ENCODE data around the gene NTHL1. TPM values are rescaled to one million over a fixed set of nuclear protein-coding genes. Genes with fewer than 3 reads are reported as not detected.

The NTHL1 gene
- polyA plus RNA-seq, 3 donors: 9.2 to 22.4 (median 9.6) TPM

GRCh38 chr16:2042171-2042985, 5.3 kb downstream of the NTHL1 start:
- H3K9me3 ChIP-seq (replicated peaks in 1 of 2; ENCODE audit: control insufficient read depth in 1 of 2, insufficient read depth in 1 of 2, low read length in 2 of 2): no peaks in the 10 kb centered on the region
- H3K9me3 Mint-ChIP-seq: no peaks in the 10 kb centered on the region
- H3K27me3 ChIP-seq (ENCODE audit: control insufficient read depth in 2 of 2, insufficient read depth in 2 of 2, low read length in 2 of 2): no peaks in the 10 kb centered on the region
- intact Hi-C loops (cut with micrococcal nuclease): no loop called here
- peaks cover 3 to 4% of the 10 kb centered on the region in 2 donors for H3K36me3 Mint-ChIP-seq
- H3K27ac Mint-ChIP-seq: no peak overlapping the region
- no peaks in the 10 kb centered on the region for H4K20me1 ChIP-seq (ENCODE audit: insufficient read depth, low read length)
- peaks cover 18 to 23% of the 10 kb centered on the region in 2 donors for H3K4me1 ChIP-seq (ENCODE audit: control insufficient read depth in 1 of 2, insufficient read depth in 2 of 2, low read length in 2 of 2)
- H3K4me1 Mint-ChIP-seq: peaks cover 17% of the 10 kb centered on the region
- peaks cover 0 to 2% (median 0%) of the 10 kb centered on the region in 3 donors for H3K27me3 Mint-ChIP-seq (ENCODE audit: low read depth in 3 of 3)
- H3K4me3 ChIP-seq (replicated peaks in 1 of 3; ENCODE audit: low read depth in 2 of 3, low read length in 3 of 3): no peak overlapping the region
- H3K9ac ChIP-seq (ENCODE audit: insufficient read depth, low read length, poor library complexity, severe bottlenecking): no peak overlapping the region
- WGBS (ENCODE audit: insufficient coverage): 93% methylated on average over 17 of the region's 22 CpGs
- no peak overlapping the region for H3K4me3 Mint-ChIP-seq
- no peaks in the 10 kb centered on the region for H3K79me2 ChIP-seq (ENCODE audit: insufficient read depth, low read length)
- no peak for DNase-seq
- H3K36me3 ChIP-seq (replicated peaks in 1 of 2; ENCODE audit: control insufficient read depth in 1 of 2, insufficient read depth in 2 of 2, low read length in 2 of 2): no peaks in the 10 kb centered on the region
- H3K27ac ChIP-seq (ENCODE audit: low read depth in 1 of 2, low read length in 2 of 2): no peak overlapping the region
- H3K4me2 ChIP-seq (replicated peaks; ENCODE audit: extremely low read depth, low read length, poor library complexity, severe bottlenecking): no peak overlapping the region
- H2AFZ ChIP-seq (ENCODE audit: insufficient read depth, low read depth, low read length, poor library complexity, severe bottlenecking): no peak overlapping the region
- TF ChIP-seq, protein P1, sequence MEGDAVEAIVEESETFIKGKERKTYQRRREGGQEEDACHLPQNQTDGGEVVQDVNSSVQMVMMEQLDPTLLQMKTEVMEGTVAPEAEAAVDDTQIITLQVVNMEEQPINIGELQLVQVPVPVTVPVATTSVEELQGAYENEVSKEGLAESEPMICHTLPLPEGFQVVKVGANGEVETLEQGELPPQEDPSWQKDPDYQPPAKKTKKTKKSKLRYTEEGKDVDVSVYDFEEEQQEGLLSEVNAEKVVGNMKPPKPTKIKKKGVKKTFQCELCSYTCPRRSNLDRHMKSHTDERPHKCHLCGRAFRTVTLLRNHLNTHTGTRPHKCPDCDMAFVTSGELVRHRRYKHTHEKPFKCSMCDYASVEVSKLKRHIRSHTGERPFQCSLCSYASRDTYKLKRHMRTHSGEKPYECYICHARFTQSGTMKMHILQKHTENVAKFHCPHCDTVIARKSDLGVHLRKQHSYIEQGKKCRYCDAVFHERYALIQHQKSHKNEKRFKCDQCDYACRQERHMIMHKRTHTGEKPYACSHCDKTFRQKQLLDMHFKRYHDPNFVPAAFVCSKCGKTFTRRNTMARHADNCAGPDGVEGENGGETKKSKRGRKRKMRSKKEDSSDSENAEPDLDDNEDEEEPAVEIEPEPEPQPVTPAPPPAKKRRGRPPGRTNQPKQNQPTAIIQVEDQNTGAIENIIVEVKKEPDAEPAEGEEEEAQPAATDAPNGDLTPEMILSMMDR (IDR thresholded peaks at IDR 0.05): no peak

DNA sequence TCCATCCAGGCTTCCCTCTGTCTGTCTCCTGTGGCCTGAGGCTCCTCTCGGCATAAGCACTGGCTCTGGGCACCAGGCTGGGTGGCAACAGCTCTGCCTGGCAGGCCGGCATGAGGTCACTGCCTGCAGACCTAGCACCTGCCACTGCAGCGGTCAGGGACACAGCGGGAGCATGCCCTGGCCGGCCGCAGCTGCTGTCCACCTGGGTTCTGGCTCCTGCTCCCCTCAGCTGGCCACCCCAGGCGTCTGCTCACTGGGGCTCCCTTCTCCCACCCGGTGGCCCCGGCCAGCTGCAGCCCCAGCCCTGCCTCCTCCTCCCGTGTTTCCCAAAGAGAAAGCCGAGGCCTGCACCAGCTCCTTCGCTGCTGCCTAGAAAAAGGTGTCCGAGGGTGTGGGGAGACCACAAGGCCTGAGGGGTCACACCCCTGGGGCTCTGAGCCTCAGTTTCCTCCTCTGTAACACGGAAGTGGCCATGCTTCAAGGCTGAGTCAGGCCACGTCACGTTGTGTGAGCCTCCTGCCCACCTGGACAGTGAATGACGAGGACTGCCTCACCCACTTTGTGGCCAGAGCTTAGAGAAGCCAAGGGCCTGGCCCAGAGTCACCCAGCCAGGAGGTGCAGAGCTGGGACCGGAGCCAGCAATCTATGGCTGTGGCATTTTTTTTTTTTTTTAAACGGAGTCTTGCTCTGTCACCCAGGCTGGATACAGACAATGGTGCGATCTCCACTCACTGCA, 6.7 kb downstream of the NTHL1 start:
- Histone ChIP-seq H3K27ac (ENCODE audit: low read depth in 1 of 2, low read length in 2 of 2) (no peak overlapping the region), H3K4me3 (replicated peaks in 1 of 3; ENCODE audit: low read depth in 2 of 3, low read length in 3 of 3) (no peak overlapping the region), H3K36me3 (replicated peaks in 1 of 2; ENCODE audit: control insufficient read depth in 1 of 2, insufficient read depth in 2 of 2, low read length in 2 of 2) (no peaks in the 10 kb centered on the region), H3K4me2 (replicated peaks; ENCODE audit: extremely low read depth, low read length, poor library complexity, severe bottlenecking) (no peak overlapping the region), H3K9ac (ENCODE audit: insufficient read depth, low read length, poor library complexity, severe bottlenecking) (no peak overlapping the region), H3K4me1 (ENCODE audit: control insufficient read depth in 1 of 2, insufficient read depth in 2 of 2, low read length in 2 of 2) (peaks cover 12 to 15% of the 10 kb centered on the region in 2 donors), H3K9me3 (replicated peaks in 1 of 2; ENCODE audit: control insufficient read depth in 1 of 2, insufficient read depth in 1 of 2, low read length in 2 of 2) (no peaks in the 10 kb centered on the region), H3K27me3 (ENCODE audit: control insufficient read depth in 2 of 2, insufficient read depth in 2 of 2, low read length in 2 of 2) (no peaks in the 10 kb centered on the region), H3K79me2 (ENCODE audit: insufficient read depth, low read length) (no peaks in the 10 kb centered on the region), H2AFZ (ENCODE audit: insufficient read depth, low read depth, low read length, poor library complexity, severe bottlenecking) (no peak overlapping the region), H4K20me1 (ENCODE audit: insufficient read depth, low read length) (no peaks in the 10 kb centered on the region)
- intact Hi-C loops (cut with micrococcal nuclease): no loop called here
- 92% methylated on average over 18 of the region's 20 CpGs for WGBS (ENCODE audit: insufficient coverage)
- H3K9me3 Mint-ChIP-seq: no peaks in the 10 kb centered on the region
- no peak overlapping the region for H3K27ac Mint-ChIP-seq
- DNase-seq: no peak
- TF ChIP-seq, protein P1 (IDR thresholded peaks at IDR 0.05): no peak
- H3K36me3 Mint-ChIP-seq: peaks cover 3 to 4% of the 10 kb centered on the region in 2 donors
- peaks cover 8% of the 10 kb centered on the region for H3K4me1 Mint-ChIP-seq
- H3K27me3 Mint-ChIP-seq (ENCODE audit: low read depth in 3 of 3): peaks cover 0 to 3% (median 0%) of the 10 kb centered on the region in 3 donors
- no peak overlapping the region for H3K4me3 Mint-ChIP-seq
